ENCODE results near the gene EMC6.

The EMC6 gene

DNA sequence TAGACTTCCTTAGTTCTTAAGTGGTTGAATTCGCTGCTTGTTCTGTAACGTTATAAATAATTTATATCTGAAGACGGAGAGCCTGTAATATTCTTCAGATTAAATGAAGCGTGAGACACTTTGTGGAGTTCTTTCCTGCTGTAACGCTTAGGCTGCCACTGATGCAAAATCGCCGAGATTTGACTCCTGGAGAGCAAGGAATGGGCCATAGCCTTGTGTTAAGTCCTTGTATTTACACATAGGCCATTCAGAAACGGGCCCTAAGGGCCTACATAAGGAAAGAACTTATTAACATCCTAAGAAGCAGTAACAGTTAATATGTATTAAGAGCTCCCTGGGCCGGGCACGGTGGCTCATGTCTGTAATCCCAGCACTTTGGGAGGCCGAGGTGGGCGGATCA, 936 bp downstream of the EMC6 start:
- TF ChIP-seq, protein P1, sequence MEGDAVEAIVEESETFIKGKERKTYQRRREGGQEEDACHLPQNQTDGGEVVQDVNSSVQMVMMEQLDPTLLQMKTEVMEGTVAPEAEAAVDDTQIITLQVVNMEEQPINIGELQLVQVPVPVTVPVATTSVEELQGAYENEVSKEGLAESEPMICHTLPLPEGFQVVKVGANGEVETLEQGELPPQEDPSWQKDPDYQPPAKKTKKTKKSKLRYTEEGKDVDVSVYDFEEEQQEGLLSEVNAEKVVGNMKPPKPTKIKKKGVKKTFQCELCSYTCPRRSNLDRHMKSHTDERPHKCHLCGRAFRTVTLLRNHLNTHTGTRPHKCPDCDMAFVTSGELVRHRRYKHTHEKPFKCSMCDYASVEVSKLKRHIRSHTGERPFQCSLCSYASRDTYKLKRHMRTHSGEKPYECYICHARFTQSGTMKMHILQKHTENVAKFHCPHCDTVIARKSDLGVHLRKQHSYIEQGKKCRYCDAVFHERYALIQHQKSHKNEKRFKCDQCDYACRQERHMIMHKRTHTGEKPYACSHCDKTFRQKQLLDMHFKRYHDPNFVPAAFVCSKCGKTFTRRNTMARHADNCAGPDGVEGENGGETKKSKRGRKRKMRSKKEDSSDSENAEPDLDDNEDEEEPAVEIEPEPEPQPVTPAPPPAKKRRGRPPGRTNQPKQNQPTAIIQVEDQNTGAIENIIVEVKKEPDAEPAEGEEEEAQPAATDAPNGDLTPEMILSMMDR (IDR thresholded peaks at IDR 0.05; ENCODE audit: low read length, missing control alignments): no peak
- H3K4me3 ChIP-seq (replicated peaks; ENCODE audit: low read depth, low read length): peak overlapping the region; percentile 77
- no peak for DNase-seq (ENCODE audit: low read depth)

DNA sequence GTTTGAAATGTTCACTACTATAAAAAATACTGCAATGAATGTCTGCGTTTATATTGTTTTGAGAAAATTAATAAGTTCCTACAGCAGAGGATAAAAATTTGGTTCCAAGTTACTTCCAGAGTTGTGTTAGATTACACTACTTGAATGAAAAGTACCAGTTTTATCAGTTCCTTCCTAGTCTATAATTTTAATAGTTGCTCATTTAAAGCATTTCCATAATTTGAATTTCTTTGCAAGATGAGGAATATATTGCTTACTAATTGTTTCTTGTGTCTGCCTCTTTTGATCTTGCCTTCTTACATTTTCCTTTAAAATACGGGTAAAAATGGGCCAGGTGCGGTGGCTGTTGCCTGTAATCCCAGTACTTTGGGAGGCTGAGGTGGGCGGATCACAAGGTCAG, 4.0 kb downstream of the EMC6 start:
- no peak for DNase-seq (ENCODE audit: low read depth)
- H3K4me3 ChIP-seq (replicated peaks; ENCODE audit: low read depth, low read length): no peak overlapping the region
- TF ChIP-seq, protein P1 (IDR thresholded peaks at IDR 0.05; ENCODE audit: low read length, missing control alignments): no peak

DNA sequence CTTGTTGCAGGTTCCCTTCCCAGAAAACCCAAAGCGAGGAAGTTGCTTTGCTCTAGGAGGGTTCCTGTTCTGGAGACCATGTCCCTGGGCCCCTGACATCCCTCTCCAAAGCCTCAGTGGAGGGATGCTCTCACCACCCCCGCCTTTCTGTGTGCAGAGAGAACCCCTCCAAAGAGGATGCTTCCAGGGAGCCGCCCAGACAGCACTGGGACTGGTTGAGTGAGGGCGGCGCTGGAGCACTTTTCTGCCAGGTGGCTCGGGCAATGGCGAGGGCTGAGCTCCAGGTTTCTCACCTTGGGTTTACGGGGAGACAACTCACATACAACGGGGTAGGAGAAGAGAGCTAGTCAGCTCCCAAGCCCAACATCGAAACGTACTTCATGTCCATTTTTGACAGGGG, 7.3 kb downstream of the EMC6 start:
- no peak for DNase-seq (ENCODE audit: low read depth)
- TF ChIP-seq, protein P1 (IDR thresholded peaks at IDR 0.05; ENCODE audit: low read length, missing control alignments): no peak
- no peak overlapping the region for H3K4me3 ChIP-seq (replicated peaks; ENCODE audit: low read depth, low read length)

DNA sequence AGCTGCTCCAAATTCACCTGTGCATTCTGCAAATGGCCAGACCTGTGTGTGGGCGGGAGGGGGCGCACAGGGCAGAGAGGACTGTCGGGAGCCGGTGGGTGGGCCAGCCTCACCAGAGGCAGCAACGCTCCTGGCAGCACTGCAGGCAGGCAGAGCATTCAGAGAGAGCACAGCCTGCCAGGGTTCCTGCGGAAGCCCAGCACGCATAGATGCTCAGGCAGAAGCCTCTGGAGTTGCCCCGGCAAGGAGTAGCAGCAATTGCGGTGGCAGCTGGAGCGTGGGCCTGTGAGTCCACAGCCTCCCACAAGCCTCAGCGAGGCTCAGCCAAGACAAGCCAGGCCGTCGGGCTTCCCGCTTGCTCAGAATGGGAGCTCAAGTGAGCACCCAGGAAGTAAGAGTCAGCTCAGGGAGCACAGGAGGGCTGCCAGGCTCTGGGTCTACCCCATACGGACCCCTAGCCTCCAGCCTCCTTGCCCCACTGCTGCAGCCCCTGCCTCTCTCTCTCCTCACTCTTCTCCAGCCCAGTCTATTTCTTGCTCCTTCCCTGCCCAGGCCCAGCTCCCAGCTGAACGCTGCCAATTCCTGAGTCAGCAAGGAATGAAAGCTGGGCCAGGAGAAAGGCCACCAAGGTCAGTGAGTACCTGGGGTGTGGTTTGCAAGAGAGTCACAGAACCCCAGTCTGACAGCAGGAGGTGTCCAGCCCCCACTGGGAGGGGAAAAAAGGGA, 9.6 kb downstream of the EMC6 start:
- H3K4me3 ChIP-seq (replicated peaks; ENCODE audit: low read depth, low read length): no peak overlapping the region
- TF ChIP-seq, protein P1 (IDR thresholded peaks at IDR 0.05; ENCODE audit: low read length, missing control alignments): no peak
- DNase-seq (ENCODE audit: low read depth): no peak

DNA sequence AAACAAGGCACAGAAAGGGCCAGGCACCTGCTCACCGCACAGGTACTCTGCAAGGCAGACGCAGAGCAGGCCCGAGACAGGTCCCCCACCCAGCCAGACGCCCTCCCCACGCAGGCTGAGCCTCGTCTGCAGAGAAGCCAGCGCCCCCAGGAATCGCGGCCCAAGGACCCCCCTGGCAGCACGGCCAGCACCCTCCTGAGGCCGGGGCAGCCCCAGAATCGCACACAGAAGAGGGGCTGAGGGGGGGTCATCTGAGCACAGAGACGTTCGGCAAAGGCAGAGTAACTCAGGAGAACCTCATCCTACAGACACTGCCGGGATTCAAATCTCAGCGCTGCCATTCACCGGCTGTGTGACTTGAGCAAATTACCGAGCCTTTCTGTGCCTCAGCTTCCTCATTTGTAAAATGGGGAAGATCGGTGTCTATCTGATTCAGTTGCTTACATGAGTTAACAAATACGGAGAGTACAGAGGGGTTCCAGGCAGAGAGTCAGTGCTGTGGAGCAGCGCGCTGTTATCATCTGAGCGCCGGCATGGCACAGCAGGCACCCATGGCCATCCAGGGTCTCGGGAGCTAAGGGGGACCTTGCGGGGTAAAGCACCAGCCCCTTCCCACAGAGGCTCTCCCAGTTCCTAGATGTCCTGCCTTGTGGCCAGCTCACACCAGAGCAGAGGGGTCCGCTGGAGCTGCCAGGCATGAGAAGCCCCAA, 10.4 kb downstream of the EMC6 start:
- H3K4me3 ChIP-seq (replicated peaks; ENCODE audit: low read depth, low read length): no peak overlapping the region

DNA sequence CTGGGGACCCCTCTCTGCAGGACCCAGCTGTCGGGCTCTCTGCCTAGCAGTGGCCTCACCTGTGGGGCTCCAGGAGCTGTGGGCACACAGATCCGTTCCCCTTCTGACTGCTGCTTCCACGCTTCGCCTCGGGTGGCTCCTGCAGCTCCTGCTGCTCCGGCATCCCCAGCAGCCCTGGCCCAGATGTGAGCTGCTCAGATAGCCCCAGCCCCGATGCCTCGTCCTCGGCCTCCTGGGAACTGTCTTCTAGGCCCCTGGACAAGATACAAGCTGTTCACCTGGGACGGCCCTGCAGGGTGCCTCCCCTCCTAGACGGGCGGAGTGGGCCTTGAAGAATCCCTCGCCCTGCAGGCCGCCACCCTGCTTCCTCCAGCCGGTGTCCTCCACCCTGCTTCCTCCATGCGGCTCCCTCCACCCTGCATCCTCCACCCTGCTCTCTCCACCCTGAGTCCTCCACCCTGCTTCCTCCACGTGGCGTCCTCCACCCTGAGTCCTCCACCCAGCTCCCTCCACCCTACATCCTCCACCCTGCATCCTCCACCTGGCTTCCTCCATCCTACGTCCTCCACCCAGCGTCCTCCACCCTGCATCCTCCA, 11.0 kb downstream of the EMC6 start:
- no peak for DNase-seq (ENCODE audit: low read depth)
- no peak overlapping the region for H3K4me3 ChIP-seq (replicated peaks; ENCODE audit: low read depth, low read length)
- TF ChIP-seq, protein P1 (IDR thresholded peaks at IDR 0.05; ENCODE audit: low read length, missing control alignments): no peak

More for the DNA sequence above, 10.4 kb downstream of the EMC6 start:
- TF ChIP-seq, protein P1 (IDR thresholded peaks at IDR 0.05; ENCODE audit: low read length, missing control alignments): no peak
- no peak for DNase-seq (ENCODE audit: low read depth)

Data from fibroblast of pulmonary artery (primary cell).